Jurkat, Clone E6-1 (cell line): ENCODE measurements around the gene KRTAP5-5. TPM values are rescaled to one million over a fixed set of nuclear protein-coding genes. Genes with fewer than 3 reads are reported as not detected.
"Not testable (repeated sequence)": the region's sequence is repeated elsewhere in the genome, so short reads cannot be mapped to it uniquely, and the experiment has no call there.

Experiments used
- DNase-seq: peaks from one replicate; pipeline ENCODE4 v3.0.0-alpha.2; 2011; ENCODE audit warnings: low read depth, low spot score
- H3K4me3 ChIP-seq: 2 replicates; pipeline ENCODE4 v1.5.1; 2011; ENCODE audit warnings: mild to moderate bottlenecking, low read length, control low read depth, moderate library complexity
- polyA plus RNA-seq: library from polyadenylated mRNA; unstranded; fragments of >200 nt; gene quantifications from one replicate; pipeline ENCODE4 v1.2.1, GENCODE V29; 2012; ENCODE audit warnings: missing spikeins; ENCODE audit not compliant: insufficient read length, insufficient read depth

The KRTAP5-5 gene, protein sequence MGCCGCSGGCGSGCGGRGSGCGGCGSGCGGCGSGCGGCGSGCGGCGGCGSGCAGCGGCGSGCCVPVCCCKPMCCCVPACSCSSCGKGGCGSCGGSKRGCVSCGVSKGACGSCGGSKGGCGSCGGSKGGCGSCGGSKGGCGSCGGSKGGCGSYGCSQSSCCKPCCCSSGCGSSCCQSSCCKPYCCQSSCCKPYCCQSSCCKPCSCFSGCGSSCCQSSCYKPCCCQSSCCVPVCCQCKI
- not detected for polyA plus RNA-seq

DNA sequence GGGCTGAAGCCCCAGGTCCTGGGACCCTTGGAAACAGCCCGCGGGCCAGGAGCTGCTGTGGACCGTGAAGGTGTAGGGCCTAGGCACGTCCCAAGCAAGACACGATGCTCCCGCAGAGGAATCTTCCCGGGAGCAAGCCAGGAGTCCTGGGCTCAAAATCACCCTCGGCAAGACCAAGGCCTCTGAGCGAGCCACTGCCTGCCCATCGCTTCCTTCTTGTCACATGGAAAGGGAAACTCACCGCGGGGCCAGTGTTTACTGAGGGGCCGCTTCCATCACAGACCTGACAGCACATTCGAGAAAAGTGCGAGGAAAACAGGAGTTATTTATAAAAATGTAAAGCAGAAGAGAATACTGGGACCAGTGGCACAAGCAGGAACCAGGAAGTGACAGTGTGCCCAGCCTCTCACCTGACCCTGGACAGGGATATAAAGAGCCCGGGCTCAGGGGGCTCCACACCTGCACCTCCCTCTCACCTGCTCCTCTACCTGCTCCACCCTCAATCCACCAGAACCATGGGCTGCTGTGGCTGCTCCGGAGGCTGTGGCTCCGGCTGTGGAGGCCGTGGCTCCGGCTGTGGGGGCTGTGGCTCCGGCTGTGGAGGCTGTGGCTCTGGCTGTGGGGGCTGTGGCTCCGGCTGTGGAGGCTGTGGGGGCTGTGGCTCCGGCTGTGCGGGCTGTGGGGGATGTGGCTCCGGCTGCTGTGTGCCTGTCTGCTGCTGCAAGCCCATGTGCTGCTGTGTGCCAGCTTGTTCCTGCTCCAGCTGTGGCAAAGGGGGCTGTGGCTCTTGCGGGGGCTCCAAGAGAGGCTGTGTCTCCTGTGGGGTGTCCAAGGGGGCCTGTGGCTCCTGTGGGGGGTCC is at the start of gene KRTAP5-5:
KRTAP5-5 (plus strand) TSS at position 450 of the 860 bp plus-strand sequence; CDS start at position 516, 66 bp downstream.
- H3K4me3 ChIP-seq = no peak within 1 kb of the TSS
- DNase-seq = no peak

DNA sequence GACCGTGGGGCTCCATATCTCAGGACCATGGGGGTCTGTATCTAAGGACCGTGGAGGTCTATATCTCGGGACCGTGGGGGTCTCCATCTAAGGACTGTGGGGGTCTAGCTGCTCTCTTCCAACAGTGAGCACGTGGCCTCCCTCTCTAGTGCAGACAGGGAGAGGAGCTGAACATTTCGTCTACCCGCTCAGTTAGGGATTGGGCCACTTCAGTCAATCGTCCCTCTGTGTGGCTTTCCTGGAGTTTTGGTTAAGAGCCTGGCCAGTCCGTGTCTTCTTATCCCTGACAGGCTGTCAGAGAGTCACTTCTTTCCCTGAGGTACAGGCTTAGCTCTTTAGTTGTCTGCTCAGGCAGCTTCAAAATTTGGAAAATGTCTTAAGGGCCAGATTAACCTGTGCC is 47.6 kb upstream of the KRTAP5-5 start:
- no peak for DNase-seq
- H3K4me3 ChIP-seq = no peak overlapping the region

DNA sequence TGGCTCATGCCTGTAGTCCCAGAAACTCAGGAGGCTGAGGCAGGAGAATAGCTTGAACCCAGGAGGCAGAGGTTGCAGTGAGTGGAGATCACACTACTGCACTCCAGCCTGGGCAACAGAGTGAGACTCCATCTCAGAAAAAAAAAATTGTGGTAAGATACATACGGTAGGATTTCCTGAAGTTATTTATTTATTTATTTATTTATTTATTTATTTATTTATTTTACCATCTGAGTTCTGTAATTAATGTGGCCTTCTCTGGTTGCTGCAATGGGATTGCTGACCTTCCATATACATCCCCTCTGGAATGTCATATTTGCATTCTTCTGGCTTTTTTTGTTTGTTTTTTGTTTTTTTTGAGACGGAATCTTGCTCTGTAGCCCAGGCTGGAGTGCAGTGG is 46.7 kb upstream of the KRTAP5-5 start:
- not testable (repeated sequence) for H3K4me3 ChIP-seq, DNase-seq

DNA sequence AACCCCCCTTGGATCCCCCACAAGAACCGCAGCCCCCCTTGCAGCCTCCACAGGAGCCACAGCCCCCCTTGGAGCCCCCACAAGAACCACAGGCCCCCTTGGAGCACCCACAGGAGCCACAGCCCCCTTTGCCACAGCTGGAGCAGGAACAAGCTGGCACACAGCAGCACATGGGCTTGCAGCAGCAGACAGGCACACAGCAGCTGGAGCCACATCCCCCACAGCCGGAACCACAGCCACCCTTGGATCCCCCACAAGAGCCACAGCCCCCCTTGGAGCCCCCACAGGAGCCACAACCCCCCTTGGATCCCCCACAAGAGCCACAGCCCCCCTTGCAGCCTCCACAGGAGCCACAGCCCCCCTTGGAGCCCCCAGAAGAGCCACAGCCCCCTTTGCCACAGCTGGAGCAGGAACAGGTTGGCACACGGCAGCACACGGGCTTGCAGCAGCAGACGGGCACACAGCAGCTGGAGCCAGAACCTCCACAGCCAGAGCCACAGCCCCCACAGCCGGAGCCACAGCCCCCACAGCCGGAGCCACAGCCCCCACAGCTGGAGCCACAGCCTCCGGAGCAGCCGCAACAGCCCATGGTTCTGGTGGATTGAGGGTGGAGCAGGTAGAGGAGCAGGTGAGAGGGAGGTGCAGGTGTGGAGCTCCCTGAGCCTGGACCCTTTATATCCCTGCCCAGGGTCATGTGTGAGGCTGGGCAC is 44.8 kb upstream of the KRTAP5-5 start, which contains the start of gene KRTAP5-1:
KRTAP5-1 (minus strand) TSS at position 623 of the 710 bp plus-strand sequence; CDS start at position 589, 34 bp downstream.
- DNase-seq, H3K4me3 ChIP-seq: not testable (repeated sequence)

DNA sequence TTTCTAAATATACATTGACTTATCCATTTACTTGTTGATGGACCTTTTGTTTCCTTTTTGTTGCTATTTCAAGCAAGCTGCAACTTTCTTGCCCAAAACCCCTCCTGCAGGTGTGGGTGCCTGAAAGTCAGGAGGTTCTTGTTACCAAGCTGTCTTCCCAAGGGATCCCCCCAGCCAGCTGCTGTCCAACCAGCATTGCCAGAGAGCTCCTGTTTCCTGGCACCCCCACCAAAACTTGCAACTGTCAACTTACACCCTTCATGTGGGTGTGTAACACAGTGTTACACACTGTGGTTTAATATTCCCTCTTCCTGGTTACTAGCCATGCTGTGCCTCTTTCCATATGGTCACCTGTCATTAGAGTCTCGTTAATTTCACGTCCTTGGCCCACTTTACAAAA is 42.9 kb upstream of the KRTAP5-5 start:
- DNase-seq = no peak
- no peak overlapping the region for H3K4me3 ChIP-seq

DNA sequence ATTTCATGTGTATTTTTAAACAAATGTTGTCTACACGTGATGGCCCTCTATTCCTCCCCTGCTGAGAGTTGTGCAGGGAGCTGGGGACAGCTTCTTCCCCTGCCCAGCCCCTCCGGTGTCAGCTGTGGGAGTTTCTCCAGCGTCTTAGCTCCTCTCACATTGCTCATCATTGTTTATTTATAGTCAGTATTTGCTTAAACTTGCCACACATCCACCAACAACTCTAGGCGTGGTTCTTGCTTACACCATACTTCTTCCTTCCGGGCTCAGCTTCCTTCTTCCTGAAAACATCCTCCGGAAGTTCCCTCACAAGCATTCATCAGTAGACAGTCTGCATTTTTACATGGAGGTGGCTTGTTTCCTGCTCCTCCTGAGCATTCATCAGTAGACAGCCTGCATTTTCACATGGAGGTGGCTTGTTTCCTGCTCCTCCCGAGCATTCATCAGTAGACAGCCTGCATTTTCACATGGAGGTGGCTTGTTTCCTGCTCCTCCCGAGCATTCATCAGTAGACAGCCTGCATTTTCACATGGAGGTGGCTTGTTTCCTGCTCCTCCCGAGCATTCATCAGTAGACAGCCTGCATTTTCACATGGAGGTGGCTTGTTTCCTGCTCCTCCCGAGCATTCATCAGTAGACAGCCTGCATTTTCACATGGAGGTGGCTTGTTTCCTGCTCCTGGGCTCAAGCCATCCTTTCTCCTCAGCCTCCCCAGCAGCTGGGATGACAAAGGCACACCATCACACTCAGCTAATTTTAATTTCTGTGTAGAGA is 40.2 kb upstream of the KRTAP5-5 start:
- H3K4me3 ChIP-seq, DNase-seq: not testable (repeated sequence)

DNA sequence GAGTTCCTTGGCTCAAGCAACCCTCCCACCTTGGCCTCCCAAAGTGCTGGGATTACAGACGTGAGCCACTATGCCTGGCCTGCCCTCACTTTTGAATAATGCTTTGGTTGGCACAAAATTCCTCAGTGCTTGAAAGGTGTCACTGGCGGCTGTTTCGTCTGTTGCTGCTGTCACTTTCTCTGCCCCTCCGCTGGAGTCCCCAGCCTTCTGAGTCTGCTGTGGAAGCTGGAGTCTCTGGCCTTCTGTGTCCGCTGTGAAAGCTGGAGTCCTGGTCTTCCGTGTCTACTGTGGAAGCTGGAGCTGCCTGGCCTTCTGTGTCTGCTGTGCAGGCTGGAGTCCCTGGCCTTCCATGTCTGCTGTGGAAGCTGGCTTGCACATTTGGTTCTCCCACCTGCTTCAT is 39.6 kb upstream of the KRTAP5-5 start:
- H3K4me3 ChIP-seq = no peak overlapping the region
- no peak for DNase-seq

DNA sequence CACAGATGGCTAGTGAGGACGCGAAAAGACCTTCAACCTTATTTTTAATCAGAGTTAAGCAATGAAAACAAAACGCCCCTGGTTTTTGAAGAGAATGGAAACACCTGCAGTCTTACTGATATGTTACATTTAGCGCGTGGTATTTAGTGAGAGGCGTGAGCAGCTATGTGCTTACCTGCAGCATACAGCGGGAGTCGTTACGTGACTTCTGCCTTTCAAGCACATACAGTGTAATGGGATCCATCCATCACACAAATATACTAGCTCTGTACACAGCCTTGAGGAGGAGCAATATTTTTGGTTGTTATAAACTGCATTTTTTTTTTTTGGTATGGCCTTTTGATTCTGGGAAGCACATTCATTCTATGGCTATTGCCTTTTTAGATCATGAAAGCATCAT is 36.9 kb upstream of the KRTAP5-5 start:
- no peak overlapping the region for H3K4me3 ChIP-seq
- DNase-seq = no peak

DNA sequence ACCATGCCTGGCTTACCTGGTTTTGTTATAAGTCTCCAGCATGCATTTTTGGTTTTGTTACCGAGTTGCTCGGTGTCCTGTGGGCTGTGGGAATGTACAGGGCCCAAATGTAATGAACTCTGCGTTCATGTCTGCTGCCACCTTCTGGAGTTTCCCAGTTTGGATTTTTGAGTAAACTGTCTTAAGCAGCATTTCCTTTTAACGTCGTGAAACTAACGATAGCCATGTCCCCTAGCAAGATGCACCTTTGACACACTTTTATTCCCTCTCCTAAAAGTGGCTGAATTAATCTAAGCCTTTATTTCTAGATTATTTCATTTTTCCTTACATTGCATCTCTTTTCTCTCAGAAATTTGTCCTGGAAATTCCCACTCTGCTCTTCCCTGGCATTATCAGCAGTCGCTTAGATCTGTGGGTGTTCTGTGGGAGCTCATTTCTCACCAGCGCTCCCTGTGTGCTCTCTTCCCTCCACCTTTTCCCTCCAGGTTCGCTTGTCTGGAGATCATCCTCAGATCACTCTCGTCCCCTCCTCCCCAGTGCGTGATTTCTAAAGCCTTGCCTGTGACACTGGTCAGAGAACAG is 33.5 kb upstream of the KRTAP5-5 start:
- not testable (repeated sequence) for H3K4me3 ChIP-seq, DNase-seq

DNA sequence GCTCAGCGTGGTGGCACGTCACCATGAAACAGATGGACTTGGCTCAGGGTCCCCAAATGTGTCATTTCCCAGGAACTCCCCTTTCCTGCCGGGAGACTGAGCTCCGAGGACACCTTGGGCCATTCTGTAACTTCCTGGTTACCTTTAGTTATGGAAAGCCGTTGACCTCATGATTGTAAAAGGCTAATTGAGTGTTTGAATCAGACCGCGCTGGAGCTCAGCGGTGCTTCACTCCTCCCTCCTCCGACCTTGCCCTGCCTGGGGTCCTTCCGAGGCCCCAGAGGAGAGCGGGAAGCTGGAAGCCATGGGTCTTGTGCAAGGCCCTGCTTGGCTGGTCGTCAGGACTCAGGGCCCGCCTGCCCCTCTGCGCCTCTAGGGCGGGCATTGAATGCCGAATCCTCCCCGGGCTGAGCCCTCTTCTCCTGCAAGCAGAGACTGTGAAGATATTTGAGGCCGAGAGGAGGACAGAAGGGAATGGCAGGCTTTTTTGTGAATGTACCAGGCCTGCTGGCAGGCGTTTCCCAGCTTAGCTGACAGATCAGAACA is 32.9 kb upstream of the KRTAP5-5 start:
- H3K4me3 ChIP-seq, DNase-seq: not testable (repeated sequence)

DNA sequence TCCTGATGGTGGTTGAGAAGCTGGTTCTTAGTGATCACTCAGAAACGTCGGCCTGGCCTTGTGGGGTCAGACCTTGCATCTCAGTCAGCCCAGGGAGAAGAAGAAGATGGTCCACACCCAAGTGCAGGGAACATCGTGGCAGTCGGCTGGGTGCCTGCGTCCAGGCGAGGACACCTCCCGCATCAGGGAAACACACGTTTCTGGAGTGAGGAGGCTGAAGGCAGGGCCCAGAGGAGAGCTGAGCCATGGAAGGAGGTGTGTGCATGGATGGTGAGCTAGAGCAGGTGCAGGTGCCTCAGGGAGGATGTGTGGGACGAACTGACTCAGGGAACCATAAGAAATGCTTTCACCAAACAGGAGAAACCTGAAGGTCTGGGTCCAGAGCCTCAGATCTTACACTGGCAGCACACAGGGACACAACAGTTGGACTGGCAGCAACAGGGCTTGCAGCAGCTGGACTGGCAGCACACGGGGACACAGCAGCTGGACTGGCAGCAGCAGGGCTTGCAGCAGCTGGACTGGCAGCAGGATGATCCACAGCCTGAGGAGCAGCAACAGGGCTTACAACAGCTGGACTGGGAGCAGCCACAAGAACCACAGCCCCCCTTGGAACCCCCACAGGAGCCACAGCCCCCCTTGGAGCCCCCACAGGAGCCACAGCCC is 32.1 kb upstream of the KRTAP5-5 start:
- no peak overlapping the region for H3K4me3 ChIP-seq
- no peak for DNase-seq

DNA sequence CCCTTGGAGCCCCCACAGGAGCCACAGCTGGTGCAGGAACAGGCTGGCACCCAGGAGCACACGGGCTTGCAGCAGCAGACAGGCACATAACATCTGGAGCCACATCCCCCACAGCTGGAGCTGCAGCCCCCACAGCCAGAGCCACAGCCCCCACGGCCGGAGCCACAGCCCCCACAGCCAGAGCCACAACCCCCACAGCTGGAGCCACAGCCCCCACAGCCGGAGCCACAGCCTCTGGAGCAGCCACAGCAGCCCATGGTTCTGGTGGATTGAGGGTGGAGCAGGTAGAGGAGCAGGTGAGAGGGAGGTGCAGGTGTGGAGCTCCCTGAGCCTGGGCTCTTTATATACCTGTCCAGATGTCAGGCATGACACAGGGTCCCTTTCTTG is 31.6 kb upstream of the KRTAP5-5 start, which contains the start of gene KRTAP5-2:
KRTAP5-2 (minus strand) TSS at position 301 of the 387 bp plus-strand sequence; CDS start at position 257, 44 bp downstream.
- DNase-seq = no peak
- H3K4me3 ChIP-seq = no peak within 1 kb of the TSS

DNA sequence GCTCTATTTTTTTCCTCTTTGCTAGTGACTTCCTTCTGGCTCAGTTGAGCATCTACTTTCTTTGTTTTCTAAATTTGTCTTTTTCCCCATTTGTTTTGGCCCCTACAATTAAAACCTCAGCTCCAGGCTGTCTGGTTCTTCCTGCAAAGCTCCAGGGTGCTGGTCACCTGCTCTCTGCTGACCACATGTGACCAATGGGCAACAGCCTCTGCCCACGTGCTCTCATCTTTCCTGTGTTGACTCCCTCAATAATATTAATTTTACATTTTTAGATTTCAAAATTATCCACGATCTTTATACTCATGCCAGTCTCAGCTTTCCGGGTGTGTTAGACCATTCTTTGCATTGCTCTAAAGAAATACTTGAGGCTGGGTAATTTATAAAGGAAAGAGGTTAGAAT is 31.2 kb upstream of the KRTAP5-5 start:
- H3K4me3 ChIP-seq, DNase-seq: not testable (repeated sequence)

DNA sequence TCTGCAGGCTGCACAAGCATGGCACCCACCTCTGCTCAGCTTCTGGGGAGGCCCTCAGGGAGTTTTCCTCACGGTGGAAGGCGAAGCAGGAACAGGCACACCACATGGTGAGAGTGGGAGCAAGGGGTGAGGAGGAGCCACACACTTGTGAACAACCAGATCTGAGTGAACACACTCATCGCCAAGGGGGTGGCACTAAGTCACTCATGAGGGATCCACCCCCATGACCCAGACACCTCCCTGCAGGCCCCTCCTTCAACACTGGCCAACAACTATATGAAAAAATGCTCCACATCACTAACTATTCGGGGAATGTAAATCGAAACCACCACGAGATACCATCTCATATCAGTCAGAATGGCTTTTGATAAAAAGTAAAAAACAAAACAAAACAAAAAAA is 30.8 kb upstream of the KRTAP5-5 start:
- H3K4me3 ChIP-seq = no peak overlapping the region
- no peak for DNase-seq

DNA sequence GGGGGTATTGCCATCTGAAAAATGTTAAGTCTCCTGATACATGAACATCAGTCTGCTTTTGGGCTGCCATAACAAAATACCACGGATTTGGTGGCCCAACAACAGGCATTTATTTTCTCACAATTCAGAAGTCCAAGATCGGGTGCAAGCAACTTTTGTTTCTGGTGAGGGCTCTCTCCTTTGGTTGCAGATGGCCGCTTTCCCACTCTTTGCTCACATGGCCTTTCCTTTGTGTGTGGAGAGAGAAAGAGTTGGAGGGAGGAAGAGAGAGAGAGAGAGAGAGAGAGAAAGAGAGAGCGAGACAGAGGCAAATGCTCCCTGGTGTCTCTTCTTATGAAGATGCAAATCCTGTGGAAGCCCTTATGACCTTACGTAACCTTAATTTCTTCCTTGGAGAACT is 28.9 kb upstream of the KRTAP5-5 start:
- no peak for DNase-seq
- no peak overlapping the region for H3K4me3 ChIP-seq

DNA sequence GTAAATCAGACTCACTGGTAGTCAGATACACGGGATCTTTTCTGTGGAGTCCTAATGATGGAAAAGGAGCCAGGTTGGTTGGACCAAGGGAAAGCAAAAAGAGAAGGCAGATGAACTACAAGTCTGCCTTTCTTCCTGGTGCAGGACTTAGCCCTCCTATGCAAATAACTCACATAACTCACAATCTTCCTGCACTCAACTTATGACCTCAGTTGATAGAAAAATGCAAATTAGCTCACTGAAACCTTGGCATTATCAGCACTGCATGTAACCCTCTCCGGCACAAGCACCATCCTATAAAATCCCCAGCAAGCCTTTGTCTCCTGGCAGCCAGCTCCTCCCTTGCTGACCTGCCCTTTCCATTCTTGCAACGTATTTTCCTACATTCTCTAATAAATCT is 27.9 kb upstream of the KRTAP5-5 start:
- not testable (repeated sequence) for H3K4me3 ChIP-seq, DNase-seq

DNA sequence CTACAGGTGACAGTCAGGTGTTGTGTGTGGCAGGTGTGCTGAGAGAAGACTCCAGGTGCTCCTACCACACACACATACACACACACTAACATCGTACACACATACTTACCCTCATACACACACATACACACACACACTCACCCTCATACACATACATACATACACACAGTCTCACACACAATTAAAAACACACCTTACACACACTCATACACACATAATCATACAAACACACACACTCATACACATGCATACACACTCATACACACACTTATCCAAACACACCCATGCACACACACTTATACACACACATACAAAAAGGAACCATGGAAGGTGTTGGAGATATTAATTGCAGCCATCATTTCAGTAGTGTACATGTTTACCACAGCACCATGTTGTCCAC is 25.9 kb upstream of the KRTAP5-5 start:
- DNase-seq = no peak
- H3K4me3 ChIP-seq = no peak overlapping the region

DNA sequence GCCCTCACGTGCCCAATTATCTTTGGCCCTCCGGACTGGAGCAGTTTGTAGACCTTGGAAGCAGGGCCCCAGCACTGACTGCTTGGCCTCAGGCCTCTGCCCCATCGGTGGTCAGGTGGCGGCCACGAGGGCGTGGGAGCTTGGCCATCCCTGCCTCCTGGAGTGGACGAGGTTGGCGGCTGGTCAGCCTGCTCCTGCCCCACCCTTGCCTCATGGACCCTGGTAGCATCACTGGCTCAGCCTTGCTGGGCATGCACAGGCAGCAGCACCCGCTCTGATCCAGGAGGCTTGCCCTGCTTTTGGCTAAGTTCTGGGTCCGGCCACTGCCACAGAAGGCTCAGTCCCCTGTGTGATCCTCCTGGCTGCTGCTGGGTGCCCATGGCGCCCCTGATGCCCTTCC is 25.4 kb upstream of the KRTAP5-5 start:
- no peak overlapping the region for H3K4me3 ChIP-seq
- DNase-seq = no peak
